ENCODE results near the gene STPG1.

Gene STPG1

GRCh38 chr1:24438423-24438901 is 24.9 kb upstream of the STPG1 start:
- no peak for TF ChIP-seq CTCF (IDR thresholded peaks at IDR 0.05)
- peaks cover 0 to 13% (median 0%) of the 10 kb centered on the region in 4 donors for H3K4me1 ChIP-seq
- H3K36me3 ChIP-seq = peaks cover 0 to 7% (median 0%) of the 10 kb centered on the region in 3 donors
- DNase-seq = peak in 1 of 2 donors; percentile 67
- H3K9me3 ChIP-seq = no peaks in the 10 kb centered on the region
- intact Hi-C loops (cut with DNase I; ENCODE audit: low total_unique reads) = no loop called here
- peaks cover 0 to 17% of the 10 kb centered on the region in 2 donors for H3K27me3 ChIP-seq
- H3K27ac ChIP-seq = no peak overlapping the region
- H3K4me3 ChIP-seq = no peak overlapping the region

GRCh38 chr1:24437631-24438396 is 24.2 kb upstream of the STPG1 start:
- no peak overlapping the region for H3K27ac ChIP-seq
- peaks cover 0 to 17% of the 10 kb centered on the region in 2 donors for H3K27me3 ChIP-seq
- no peak for DNase-seq
- H3K9me3 ChIP-seq = no peaks in the 10 kb centered on the region
- intact Hi-C loops (cut with DNase I; ENCODE audit: low total_unique reads) = no loop called here
- peaks cover 0 to 13% (median 0%) of the 10 kb centered on the region in 4 donors for H3K4me1 ChIP-seq
- peaks cover 0 to 7% (median 0%) of the 10 kb centered on the region in 3 donors for H3K36me3 ChIP-seq
- no peak for TF ChIP-seq CTCF (IDR thresholded peaks at IDR 0.05)
- no peak overlapping the region for H3K4me3 ChIP-seq

GRCh38 chr1:24435782-24436365 is 22.3 kb upstream of the STPG1 start:
- intact Hi-C loops (cut with DNase I; ENCODE audit: low total_unique reads) = no loop called here
- peaks cover 0 to 14% of the 10 kb centered on the region in 2 donors for H3K27me3 ChIP-seq
- peaks cover 0 to 13% (median 0%) of the 10 kb centered on the region in 4 donors for H3K4me1 ChIP-seq
- H3K9me3 ChIP-seq = no peaks in the 10 kb centered on the region
- H3K4me3 ChIP-seq = no peak overlapping the region
- no peak for TF ChIP-seq CTCF (IDR thresholded peaks at IDR 0.05)
- no peak for DNase-seq
- peaks cover 0 to 4% (median 0%) of the 10 kb centered on the region in 3 donors for H3K36me3 ChIP-seq
- H3K27ac ChIP-seq = no peak overlapping the region

GRCh38 chr1:24427545-24427862 is 13.9 kb upstream of the STPG1 start:
- no peaks in the 10 kb centered on the region for H3K9me3 ChIP-seq
- peaks cover 0 to 4% (median 0%) of the 10 kb centered on the region in 3 donors for H3K36me3 ChIP-seq
- DNase-seq = no peak
- no peaks in the 10 kb centered on the region for H3K27me3 ChIP-seq
- intact Hi-C loops (cut with DNase I; ENCODE audit: low total_unique reads) = no loop called here
- H3K4me1 ChIP-seq = no peaks in the 10 kb centered on the region
- no peak overlapping the region for H3K27ac ChIP-seq
- no peak overlapping the region for H3K4me3 ChIP-seq
- no peak for TF ChIP-seq CTCF (IDR thresholded peaks at IDR 0.05)

- Histone ChIP-seq H3K9me3 (no peaks in the 10 kb centered on the region), H3K27me3 (no peaks in the 10 kb centered on the region), H3K4me3 (no peak overlapping the region), H3K27ac (no peak overlapping the region), H3K4me1 (no peaks in the 10 kb centered on the region), H3K36me3 (peaks cover 0 to 5% (median 0%) of the 10 kb centered on the region in 3 donors)
- intact Hi-C loops (cut with DNase I; ENCODE audit: low total_unique reads) = no loop called here
- no peak for TF ChIP-seq CTCF (IDR thresholded peaks at IDR 0.05)
- DNase-seq = no peak
Measured at GRCh38 chr1:24426744-24427544, 13.4 kb upstream of the STPG1 start.

Data from tibial artery (tissue), 4 donors.